Thyroid gland (tissue), 4 donors: ENCODE data around the gene RGSL1. TPM values are rescaled to one million over a fixed set of nuclear protein-coding genes. Genes with fewer than 3 reads are reported as not detected.
"Not testable (repeated sequence)": the region's sequence is repeated elsewhere in the genome, so short reads cannot be mapped to it uniquely, and the experiment has no call there.

Source experiments
- DNase-seq, 2 donors: peaks; one replicate each; pipeline ENCODE4 v3.0.0-alpha.2; 2019
- H3K27ac ChIP-seq, 3 donors: fragments of 200-600 bp; sonication (generic); 1 replicate in 2 of 3; 2 replicates in 1 of 3; pipeline ENCODE4 v1.5.1; 2016 to 2019; ENCODE audit warnings: mild to moderate bottlenecking in 1 of 3, moderate library complexity in 1 of 3
- H3K27me3 ChIP-seq: fragments of 200-600 bp; sonication (generic); one replicate; pipeline ENCODE4 v1.5.1; 2019
- H3K36me3 ChIP-seq, 2 donors: fragments of 200-600 bp; sonication (generic); one replicate each; pipeline ENCODE4 v1.5.1; 2016 to 2019
- H3K4me1 ChIP-seq, 2 donors: fragments of 200-600 bp; sonication (generic); one replicate each; pipeline ENCODE4 v1.5.1; 2017 to 2019
- H3K4me3 ChIP-seq, 3 donors: fragments of 200-600 bp; sonication (generic); replicated peaks in 1 of 3; 1 replicate in 2 of 3; 2 replicates in 1 of 3; pipeline ENCODE4 v1.5.1; 2016; ENCODE audit warnings: mild to moderate bottlenecking in 1 of 3
- H3K9me3 ChIP-seq: fragments of 200-600 bp; sonication (generic); one replicate; pipeline ENCODE4 v1.5.1; 2017
- CTCF ChIP-seq, 6 experiments: fragments of 200-600 bp in 3 of 6; fragments of 450-650 bp in 3 of 6; sonication (generic) in 3 of 6; IDR thresholded peaks; one replicate each; pipeline ENCODE4 v1.5.1; 2016 to 2019; ENCODE audit warnings: antibody characterized with exemption in 6 of 6, mild to moderate bottlenecking in 2 of 6, inconsistent platforms in 1 of 6, moderate library complexity in 1 of 6
- POLR2A ChIP-seq, 2 donors: fragments of 450-650 bp; IDR thresholded peaks; one replicate each; pipeline ENCODE4 v1.6.1; 2017; ENCODE audit warnings: antibody characterized with exemption in 2 of 2, mild to moderate bottlenecking in 2 of 2, moderate library complexity in 1 of 2
- WGBS, 2 donors: methylation state at CpG; one replicate each; pipeline ENCODE4 v1.1.5; 2017; 5-methylcytosine and 5-hydroxymethylcytosine counted together
- intact Hi-C: fragments of 100-400 bp; cut with DNase I; formaldehyde crosslinking; loops from one replicate; pipeline ENCODE4 v1.15.1; 2023
- total RNA-seq, 4 donors: library from RNA; depleted of rRNA; stranded (reverse); fragments of >200 nt; gene quantifications; one replicate each; pipeline ENCODE4 v1.2.3, GENCODE V29; 2016

The RGSL1 gene
- total RNA-seq, 4 donors from 2014 or later: 0.27 TPM; not detected in 3

- H3K4me1 ChIP-seq: no peaks in the 10 kb centered on the region
- H3K27me3 ChIP-seq: no peaks in the 10 kb centered on the region
- no peaks in the 10 kb centered on the region for H3K9me3 ChIP-seq
- DNase-seq: no peak
- WGBS, 2 donors: 82 to 88% methylated on average over 17 of the region's 17 CpGs
- intact Hi-C loops: no loop called here
- TF ChIP-seq CTCF (IDR thresholded peaks at IDR 0.05) (no peak), POLR2A (IDR thresholded peaks at IDR 0.05) (no peak)
- no peak overlapping the region for H3K27ac ChIP-seq
- no peaks in the 10 kb centered on the region for H3K36me3 ChIP-seq
- no peak overlapping the region for H3K4me3 ChIP-seq
Measured at GRCh38 chr1:182515556-182515955, 65.6 kb downstream of the RGSL1 start.

- Histone ChIP-seq H3K4me1 (no peaks in the 10 kb centered on the region), H3K27me3 (no peaks in the 10 kb centered on the region), H3K9me3 (no peaks in the 10 kb centered on the region), H3K27ac (no peak overlapping the region), H3K36me3 (no peaks in the 10 kb centered on the region), H3K4me3 (no peak overlapping the region)
- TF ChIP-seq POLR2A (IDR thresholded peaks at IDR 0.05) (no peak), CTCF (IDR thresholded peaks at IDR 0.05) (no peak)
- intact Hi-C loops: no loop called here
- DNase-seq: no peak
Measured at GRCh38 chr1:182520736-182521135, 70.8 kb downstream of the RGSL1 start.

- Histone ChIP-seq H3K27ac (no peak overlapping the region), H3K27me3 (no peaks in the 10 kb centered on the region), H3K4me3 (no peak overlapping the region), H3K9me3 (no peaks in the 10 kb centered on the region), H3K4me1 (no peaks in the 10 kb centered on the region), H3K36me3 (no peaks in the 10 kb centered on the region)
- DNase-seq: no peak
- TF ChIP-seq POLR2A (IDR thresholded peaks at IDR 0.05) (no peak), CTCF (IDR thresholded peaks at IDR 0.05) (no peak)
- intact Hi-C loops: no loop called here
Measured at GRCh38 chr1:182525342-182525741, 75.4 kb downstream of the RGSL1 start.

GRCh38 chr1:182527680-182528079 lies 77.7 kb downstream of the RGSL1 start:
- Histone ChIP-seq H3K4me1 (no peaks in the 10 kb centered on the region), H3K27ac (no peak overlapping the region), H3K4me3 (no peak overlapping the region), H3K27me3 (no peaks in the 10 kb centered on the region), H3K36me3 (no peaks in the 10 kb centered on the region), H3K9me3 (no peaks in the 10 kb centered on the region)
- TF ChIP-seq CTCF (IDR thresholded peaks at IDR 0.05) (no peak), POLR2A (IDR thresholded peaks at IDR 0.05) (no peak)
- intact Hi-C loops: no loop called here
- no peak for DNase-seq
- WGBS, 2 donors: 84 to 85% methylated on average over 2 of the region's 2 CpGs

- H3K36me3 ChIP-seq, H3K4me3 ChIP-seq, DNase-seq, H3K27ac ChIP-seq, H3K27me3 ChIP-seq, H3K4me1 ChIP-seq, intact Hi-C loops, H3K9me3 ChIP-seq: not testable (repeated sequence)
- 88 to 94% methylated on average over 5 of the region's 5 CpGs for WGBS, 2 donors
Measured at GRCh38 chr1:182528206-182528605, 78.3 kb downstream of the RGSL1 start.

- no peaks in the 10 kb centered on the region for H3K4me1 ChIP-seq
- no peak for DNase-seq
- no peak for TF ChIP-seq CTCF (IDR thresholded peaks at IDR 0.05)
- TF ChIP-seq POLR2A (IDR thresholded peaks at IDR 0.05): no peak
- H3K27ac ChIP-seq: no peak overlapping the region
- no peaks in the 10 kb centered on the region for H3K36me3 ChIP-seq
- intact Hi-C loops: no loop called here
- H3K27me3 ChIP-seq: no peaks in the 10 kb centered on the region
- no peak overlapping the region for H3K4me3 ChIP-seq
- H3K9me3 ChIP-seq: no peaks in the 10 kb centered on the region
- 87 to 98% methylated on average over 2 of the region's 2 CpGs for WGBS, 2 donors
Measured at GRCh38 chr1:182533896-182534295, 84.0 kb downstream of the RGSL1 start.
